Measurements from ENCODE around the gene CHKA. TPM values are rescaled to one million over a fixed set of nuclear protein-coding genes. Genes with fewer than 3 reads are reported as not detected.

CHKA gene
- polyA plus RNA-seq, 1 donor (not counting 4 experiments of a cell fraction or from before 2014, with no cell fraction given), result 7.1 TPM

- Histone ChIP-seq H3K4me1 (ENCODE audit: control insufficient read depth, extremely low read depth, insufficient read depth, low read length) (no peaks in the 10 kb centered on the region), H3K27me3 (ENCODE audit: control insufficient read depth, extremely low read depth, insufficient read depth, low read length) (peaks cover 7% of the 10 kb centered on the region), H3K9me3 (ENCODE audit: control insufficient read depth, low read depth, low read length) (no peaks in the 10 kb centered on the region), H3K27ac (ENCODE audit: control insufficient read depth, insufficient read depth, low read length) (no peak overlapping the region), H2AFZ (ENCODE audit: control insufficient read depth, low read length) (no peak overlapping the region), H3K36me3 (ENCODE audit: control insufficient read depth in 2 of 2, extremely low read depth in 1 of 2, insufficient read depth in 2 of 2, low read length in 2 of 2) (no peaks in the 10 kb centered on the region), H4K20me1 (ENCODE audit: control insufficient read depth, extremely low read depth, insufficient read depth, low read length) (no peaks in the 10 kb centered on the region), H3K4me3 (ENCODE audit: control insufficient read depth in 2 of 3, extremely low read depth in 1 of 3, insufficient read depth in 2 of 3, low read depth in 1 of 3, low read length in 3 of 3) (no peak overlapping the region), H3K9ac (ENCODE audit: control insufficient read depth, extremely low read depth, insufficient read depth, low read length) (no peak overlapping the region), H3K4me2 (ENCODE audit: control insufficient read depth, extremely low read depth, insufficient read depth, low read depth, low read length) (no peak overlapping the region), H3K9me1 (ENCODE audit: control insufficient read depth, extremely low read depth, insufficient read depth, low read length) (no peaks in the 10 kb centered on the region), H3K79me2 (ENCODE audit: control insufficient read depth, insufficient read depth, low read length) (no peaks in the 10 kb centered on the region)
- TF ChIP-seq EZH2 (IDR thresholded peaks at IDR 0.05; ENCODE audit: low read length) (no peak), CTCF (optimal IDR thresholded peaks at IDR 0.05 in 1 of 3, IDR thresholded peaks at IDR 0.05 in 1 of 3, conservative IDR thresholded peaks at IDR 0.05 in 1 of 3; ENCODE audit: extremely low read depth in 1 of 3, insufficient read depth in 2 of 3, low read length in 3 of 3) (no peak)
- DNase-seq (ENCODE audit: low read depth, low spot score) (no peak), FAIRE-seq (no peak)
- dilution Hi-C loops (cut with MboI; ENCODE audit: extremely low pct_ligation_motif_present, low sequenced_read_pairs), result no loop called here
Observed at GRCh38 chr11:68128682-68129327, 7.6 kb upstream of the CHKA start.

- Histone ChIP-seq H3K27ac (ENCODE audit: control insufficient read depth, insufficient read depth, low read length) (no peak overlapping the region), H3K79me2 (ENCODE audit: control insufficient read depth, insufficient read depth, low read length) (no peaks in the 10 kb centered on the region), H2AFZ (ENCODE audit: control insufficient read depth, low read length) (no peak overlapping the region), H3K27me3 (ENCODE audit: control insufficient read depth, extremely low read depth, insufficient read depth, low read length) (peaks cover 7% of the 10 kb centered on the region), H4K20me1 (ENCODE audit: control insufficient read depth, extremely low read depth, insufficient read depth, low read length) (no peaks in the 10 kb centered on the region), H3K4me3 (ENCODE audit: control insufficient read depth in 2 of 3, extremely low read depth in 1 of 3, insufficient read depth in 2 of 3, low read depth in 1 of 3, low read length in 3 of 3) (no peak overlapping the region), H3K4me1 (ENCODE audit: control insufficient read depth, extremely low read depth, insufficient read depth, low read length) (no peaks in the 10 kb centered on the region), H3K9me1 (ENCODE audit: control insufficient read depth, extremely low read depth, insufficient read depth, low read length) (no peaks in the 10 kb centered on the region), H3K36me3 (ENCODE audit: control insufficient read depth in 2 of 2, extremely low read depth in 1 of 2, insufficient read depth in 2 of 2, low read length in 2 of 2) (no peaks in the 10 kb centered on the region), H3K9me3 (ENCODE audit: control insufficient read depth, low read depth, low read length) (no peaks in the 10 kb centered on the region), H3K4me2 (ENCODE audit: control insufficient read depth, extremely low read depth, insufficient read depth, low read depth, low read length) (no peak overlapping the region), H3K9ac (ENCODE audit: control insufficient read depth, extremely low read depth, insufficient read depth, low read length) (no peak overlapping the region)
- dilution Hi-C loops (cut with MboI; ENCODE audit: extremely low pct_ligation_motif_present, low sequenced_read_pairs), result no loop called here
- FAIRE-seq (no peak), DNase-seq (ENCODE audit: low read depth, low spot score) (no peak)
- no peak for TF ChIP-seq CTCF (optimal IDR thresholded peaks at IDR 0.05 in 1 of 3, IDR thresholded peaks at IDR 0.05 in 1 of 3, conservative IDR thresholded peaks at IDR 0.05 in 1 of 3; ENCODE audit: extremely low read depth in 1 of 3, insufficient read depth in 2 of 3, low read length in 3 of 3)
- TF ChIP-seq EZH2 (IDR thresholded peaks at IDR 0.05; ENCODE audit: low read length), result no peak
Observed at GRCh38 chr11:68127714-68128681, 6.8 kb upstream of the CHKA start.
